Measurements from ENCODE around the gene LRMDA. TPM values are rescaled to one million over a fixed set of nuclear protein-coding genes. Genes with fewer than 3 reads are reported as not detected.

LRMDA gene
- total and polyA plus RNA-seq, 2 of the 4 experiments (the other 2 are of a cell fraction) = 0.07 TPM; not detected in 1

DNA sequence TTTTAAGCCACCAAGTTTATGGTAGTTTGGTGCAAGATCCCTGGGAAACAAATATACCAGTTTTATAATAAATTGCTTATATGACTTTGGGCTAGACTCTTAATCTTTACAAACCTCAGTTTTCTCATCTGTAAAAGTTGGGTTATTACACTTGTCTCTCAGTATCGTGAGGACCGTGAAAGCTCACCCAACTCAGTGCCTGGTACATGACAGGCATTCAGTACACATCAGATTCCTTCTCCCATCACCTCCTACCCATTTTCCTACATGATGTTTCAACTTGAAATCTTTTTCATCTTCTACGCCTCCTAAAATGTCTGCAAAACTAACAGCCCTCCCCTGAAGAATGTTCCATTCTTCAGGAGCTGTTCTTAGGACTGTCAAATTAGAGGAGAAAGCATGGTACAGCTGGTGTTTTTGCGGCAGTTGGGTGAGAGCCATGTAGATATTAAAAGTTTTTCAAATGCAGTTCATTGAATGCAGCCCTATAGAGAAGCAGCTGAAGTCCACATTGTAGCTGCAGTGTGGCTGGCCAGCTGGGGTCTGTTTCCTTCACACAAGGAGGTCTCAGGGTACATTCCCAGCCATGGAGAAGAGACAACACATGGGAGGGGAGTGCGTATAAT is 812.8 kb downstream of the LRMDA start:
- H3K4me2 ChIP-seq (ENCODE audit: low read depth, low read length) = no peak overlapping the region
- H3K27ac ChIP-seq (ENCODE audit: insufficient read depth, low read length) = no peak overlapping the region
- dilution Hi-C loops (cut with HindIII; ENCODE audit: low sequenced_read_pairs, unreplicated experiment) (no loop called here), intact Hi-C loops (cut with micrococcal nuclease) (no loop called here), in situ Hi-C loops (cut with MboI; ENCODE audit: low sequenced_read_pairs) (no loop called here)
- TF ChIP-seq MAFK (IDR thresholded peaks at IDR 0.05; ENCODE audit: low read depth, low read length) (no peak), RCOR1 (IDR thresholded peaks at IDR 0.05; ENCODE audit: insufficient replicate concordance, low read length) (no peak), CEBPB (IDR thresholded peaks at IDR 0.05; ENCODE audit: low read depth, low read length) (no peak), FOS (IDR thresholded peaks at IDR 0.05; ENCODE audit: low read depth, low read length) (no peak)
- TF ChIP-seq, protein P1, sequence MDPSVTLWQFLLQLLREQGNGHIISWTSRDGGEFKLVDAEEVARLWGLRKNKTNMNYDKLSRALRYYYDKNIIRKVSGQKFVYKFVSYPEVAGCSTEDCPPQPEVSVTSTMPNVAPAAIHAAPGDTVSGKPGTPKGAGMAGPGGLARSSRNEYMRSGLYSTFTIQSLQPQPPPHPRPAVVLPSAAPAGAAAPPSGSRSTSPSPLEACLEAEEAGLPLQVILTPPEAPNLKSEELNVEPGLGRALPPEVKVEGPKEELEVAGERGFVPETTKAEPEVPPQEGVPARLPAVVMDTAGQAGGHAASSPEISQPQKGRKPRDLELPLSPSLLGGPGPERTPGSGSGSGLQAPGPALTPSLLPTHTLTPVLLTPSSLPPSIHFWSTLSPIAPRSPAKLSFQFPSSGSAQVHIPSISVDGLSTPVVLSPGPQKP (IDR thresholded peaks at IDR 0.05; ENCODE audit: borderline replicate concordance, low read depth, low read length) = no peak
- TF ChIP-seq, protein P2, sequence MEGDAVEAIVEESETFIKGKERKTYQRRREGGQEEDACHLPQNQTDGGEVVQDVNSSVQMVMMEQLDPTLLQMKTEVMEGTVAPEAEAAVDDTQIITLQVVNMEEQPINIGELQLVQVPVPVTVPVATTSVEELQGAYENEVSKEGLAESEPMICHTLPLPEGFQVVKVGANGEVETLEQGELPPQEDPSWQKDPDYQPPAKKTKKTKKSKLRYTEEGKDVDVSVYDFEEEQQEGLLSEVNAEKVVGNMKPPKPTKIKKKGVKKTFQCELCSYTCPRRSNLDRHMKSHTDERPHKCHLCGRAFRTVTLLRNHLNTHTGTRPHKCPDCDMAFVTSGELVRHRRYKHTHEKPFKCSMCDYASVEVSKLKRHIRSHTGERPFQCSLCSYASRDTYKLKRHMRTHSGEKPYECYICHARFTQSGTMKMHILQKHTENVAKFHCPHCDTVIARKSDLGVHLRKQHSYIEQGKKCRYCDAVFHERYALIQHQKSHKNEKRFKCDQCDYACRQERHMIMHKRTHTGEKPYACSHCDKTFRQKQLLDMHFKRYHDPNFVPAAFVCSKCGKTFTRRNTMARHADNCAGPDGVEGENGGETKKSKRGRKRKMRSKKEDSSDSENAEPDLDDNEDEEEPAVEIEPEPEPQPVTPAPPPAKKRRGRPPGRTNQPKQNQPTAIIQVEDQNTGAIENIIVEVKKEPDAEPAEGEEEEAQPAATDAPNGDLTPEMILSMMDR (conservative IDR thresholded peaks at IDR 0.05; ENCODE audit: low read depth, low read length) = no peak
- no peak overlapping the region for H4K91ac ChIP-seq (ENCODE audit: insufficient read depth, low read depth, low read length)
- no peak overlapping the region for H2BK15ac ChIP-seq (ENCODE audit: low read depth, low read length)
- H4K5ac ChIP-seq (ENCODE audit: low read depth, low read length) = no peak overlapping the region
- no peaks in the 10 kb centered on the region for H3K4me1 ChIP-seq (ENCODE audit: control insufficient read depth, insufficient read depth, low read length)
- POLR2A ChIA-PET (ENCODE audit: unreplicated experiment) = no interaction called here
- H2AK5ac ChIP-seq (ENCODE audit: low read depth, low read length) = no peak overlapping the region
- BruUV-seq (replicated peaks) = no TSS peak
- H2BK5ac ChIP-seq (ENCODE audit: low read depth, low read length, poor library complexity, severe bottlenecking) = no peak overlapping the region
- H3K27me3 ChIP-seq (ENCODE audit: control insufficient read depth, insufficient read depth, low read length) = peaks cover 11% of the 10 kb centered on the region
- H2BK120ac ChIP-seq (ENCODE audit: low read depth, low read length) = 0 out of 2 replicates have a peak overlapping the region, but pooled peaks have one; percentile 25
- no peaks in the 10 kb centered on the region for H3K36me3 ChIP-seq (ENCODE audit: control insufficient read depth, insufficient read depth, low read length)
- 83% methylated on average over 3 of the region's 5 CpGs; no CpG with 5 or more reads in 1 of the 2 experiments for WGBS, 2 experiments (ENCODE audit: extremely low coverage in 2 of 2, insufficient read length in 1 of 2)
- H2AFZ ChIP-seq (replicated peaks; ENCODE audit: low read length, poor library complexity) = no peak overlapping the region
- ATAC-seq (ENCODE audit: low read depth) = no peak; the same call in 1 of the 2 replicates
- no peak overlapping the region for H4K8ac ChIP-seq (ENCODE audit: low read depth in 2 of 2, low read length in 2 of 2)
- no peak overlapping the region for H3K23ac ChIP-seq (ENCODE audit: low read depth, low read length)
- H3K4me3 ChIP-seq (ENCODE audit: insufficient read depth, low read depth, low read length) = no peak overlapping the region
- H3K9me3 ChIP-seq (ENCODE audit: control insufficient read depth, insufficient read depth, low read length) = no peaks in the 10 kb centered on the region
- H3K9ac ChIP-seq (ENCODE audit: low read depth, low read length) = no peak overlapping the region
- H3K18ac ChIP-seq (ENCODE audit: low read depth, low read length) = peak overlapping the region; percentile 26; the same call in 1 of the 2 replicates
- H3K56ac ChIP-seq (ENCODE audit: extremely low read depth, insufficient read depth, low read length) = no peak overlapping the region
- H2BK20ac ChIP-seq (ENCODE audit: low read depth, low read length) = no peak overlapping the region
- no peaks in the 10 kb centered on the region for H3K79me1 ChIP-seq (ENCODE audit: low read depth in 1 of 2, low read length in 2 of 2)
- CTCF ChIA-PET = interaction anchor here (0.6 to 0.9 kb wide), 2 partner anchors 59 kb away, joined by 4 to 7 read pairs; no protein-coding TSS in a partner anchor
- no peak overlapping the region for H3K14ac ChIP-seq (replicated peaks; ENCODE audit: low read depth, low read length)
- H2AK9ac ChIP-seq (replicated peaks; ENCODE audit: low read depth, low read length, poor library complexity) = no peak overlapping the region
- no peaks in the 10 kb centered on the region for H4K20me1 ChIP-seq (ENCODE audit: insufficient read depth, low read length)
- no peak for DNase-seq
- H3K4ac ChIP-seq (ENCODE audit: low read depth, low read length) = 0 out of 2 replicates have a peak overlapping the region, but pooled peaks have one; percentile 4
- H3K9me1 ChIP-seq (ENCODE audit: insufficient read depth, low read length) = no peaks in the 10 kb centered on the region

Measured in IMR-90 (cell line).